Activated CD4-positive, alpha-beta T cell treated with anti-CD3 and anti-CD28 coated beads for 36 hours (primary cell): ENCODE results near the gene PTPRG. TPM values are rescaled to one million over a fixed set of nuclear protein-coding genes. Genes with fewer than 3 reads are reported as not detected.

Experiments
- ATAC-seq: fragments of 200-7000 bp; cut with Tn5 transposase; one replicate; pipeline ENCODE4 v1.10.0; 2021; ENCODE audit warnings: mild to moderate bottlenecking, moderate library complexity
- CTCF ChIA-PET: fragments of 350-600 bp; sonication (Branson Sonifier 250); formaldehyde crosslinking; loops from one replicate; lab custom pipeline; 2021; ENCODE audit warnings: antibody characterized with exemption; lab: Charles Lee
- POLR2A ChIA-PET: fragments of 350-600 bp; sonication (Branson Sonifier 250); formaldehyde crosslinking; loops from one replicate; lab custom pipeline; 2021; ENCODE audit warnings: antibody characterized with exemption, inconsistent platforms; lab: Charles Lee
- DNase-seq: peaks from one replicate; pipeline ENCODE4 v3.0.0-alpha.2; 2020
- H3K27ac Mint-ChIP-seq: one replicate; pipeline ENCODE4 v1.8.0; 2021; ENCODE audit warnings: mixed read lengths
- H3K27me3 Mint-ChIP-seq: one replicate; pipeline ENCODE4 v1.8.0; 2021; ENCODE audit warnings: mixed read lengths
- H3K36me3 Mint-ChIP-seq: one replicate; pipeline ENCODE4 v1.8.0; 2021; ENCODE audit warnings: low read depth, mixed read lengths
- H3K4me1 Mint-ChIP-seq: one replicate; pipeline ENCODE4 v1.8.0; 2021; ENCODE audit warnings: mixed read lengths
- H3K4me3 Mint-ChIP-seq: one replicate; pipeline ENCODE4 v1.8.0; 2021; ENCODE audit warnings: mild to moderate bottlenecking, moderate library complexity, mixed read lengths
- H3K9me3 Mint-ChIP-seq: one replicate; pipeline ENCODE4 v1.8.0; 2021; ENCODE audit warnings: low read depth, mixed read lengths
- intact Hi-C, 2 experiments: fragments of 100-400 bp; cut with DNase I in 1 of 2; cut with micrococcal nuclease in 1 of 2; formaldehyde crosslinking; loops; one replicate each; pipeline versions ENCODE4 v1.14.2 to v1.15.1; 2022 to 2024; cut with DNase I, micrococcal nuclease
- total RNA-seq, 2 experiments: library from RNA; stranded (reverse); gene quantifications; one replicate each; pipeline ENCODE4 v1.2.3, GENCODE V29; 2021

PTPRG gene
- total RNA-seq, 2 experiments from 2014 or later = 0.32 to 0.33 TPM

GRCh38 chr3:62249855-62250543, 688.6 kb downstream of the PTPRG start:
- H3K27me3 Mint-ChIP-seq = peaks cover 12% of the 10 kb centered on the region
- no peak for ATAC-seq

GRCh38 chr3:62252438-62253157, 691.2 kb downstream of the PTPRG start:
- ATAC-seq = no peak
- H3K4me3 Mint-ChIP-seq = no peak overlapping the region
- no peak for DNase-seq
- no peaks in the 10 kb centered on the region for H3K4me1 Mint-ChIP-seq
- CTCF ChIA-PET = no interaction called here
- no peak overlapping the region for H3K27ac Mint-ChIP-seq
- POLR2A ChIA-PET = no interaction called here
- H3K36me3 Mint-ChIP-seq = no peaks in the 10 kb centered on the region
- H3K9me3 Mint-ChIP-seq = no peaks in the 10 kb centered on the region
- H3K27me3 Mint-ChIP-seq = peaks cover 6% of the 10 kb centered on the region
- intact Hi-C loops = no loop called here

More at GRCh38 chr3:62249855-62250543, 688.6 kb downstream of the PTPRG start:
- Mint-ChIP-seq H3K4me1 (no peaks in the 10 kb centered on the region), H3K9me3 (no peaks in the 10 kb centered on the region), H3K4me3 (no peak overlapping the region), H3K27ac (no peak overlapping the region), H3K36me3 (no peaks in the 10 kb centered on the region)
- ChIA-PET CTCF (no interaction called here), POLR2A (no interaction called here)
- intact Hi-C loops = no loop called here
- no peak for DNase-seq

- POLR2A ChIA-PET = no interaction called here
- CTCF ChIA-PET = no interaction called here
- Mint-ChIP-seq H3K4me1 (no peaks in the 10 kb centered on the region), H3K36me3 (no peaks in the 10 kb centered on the region), H3K27ac (no peak overlapping the region), H3K27me3 (peaks cover 3% of the 10 kb centered on the region), H3K4me3 (no peak overlapping the region), H3K9me3 (no peaks in the 10 kb centered on the region)
- intact Hi-C loops = no loop called here
- DNase-seq = no peak
- no peak for ATAC-seq
Observed at GRCh38 chr3:62253971-62254370, 692.6 kb downstream of the PTPRG start.

GRCh38 chr3:62255758-62256157, 694.4 kb downstream of the PTPRG start:
- Mint-ChIP-seq H3K4me1 (no peaks in the 10 kb centered on the region), H3K4me3 (no peak overlapping the region), H3K27ac (no peak overlapping the region), H3K9me3 (no peaks in the 10 kb centered on the region), H3K36me3 (no peaks in the 10 kb centered on the region), H3K27me3 (peaks cover 3% of the 10 kb centered on the region)
- ChIA-PET CTCF (no interaction called here), POLR2A (no interaction called here)
- ATAC-seq (no peak), DNase-seq (no peak)
- intact Hi-C loops = no loop called here

GRCh38 chr3:62259924-62260323, 698.6 kb downstream of the PTPRG start:
- intact Hi-C loops = no loop called here
- POLR2A ChIA-PET = no interaction called here

GRCh38 chr3:62260655-62261054, 699.3 kb downstream of the PTPRG start:
- Mint-ChIP-seq H3K36me3 (no peaks in the 10 kb centered on the region), H3K27ac (no peak overlapping the region), H3K4me1 (no peaks in the 10 kb centered on the region), H3K27me3 (peaks cover 3% of the 10 kb centered on the region), H3K4me3 (no peak overlapping the region), H3K9me3 (no peaks in the 10 kb centered on the region)
- intact Hi-C loops = no loop called here
- CTCF ChIA-PET = no interaction called here
- POLR2A ChIA-PET = no interaction called here
- ATAC-seq (no peak), DNase-seq (no peak)

More at GRCh38 chr3:62259924-62260323, 698.6 kb downstream of the PTPRG start:
- no peaks in the 10 kb centered on the region for H3K9me3 Mint-ChIP-seq
- no peak for DNase-seq
- no peak for ATAC-seq
- H3K4me1 Mint-ChIP-seq = no peaks in the 10 kb centered on the region
- no peaks in the 10 kb centered on the region for H3K36me3 Mint-ChIP-seq
- H3K27me3 Mint-ChIP-seq = peaks cover 3% of the 10 kb centered on the region
- no peak overlapping the region for H3K27ac Mint-ChIP-seq
- CTCF ChIA-PET = no interaction called here
- no peak overlapping the region for H3K4me3 Mint-ChIP-seq

- CTCF ChIA-PET = no interaction called here
- Mint-ChIP-seq H3K27me3 (peaks cover 3% of the 10 kb centered on the region), H3K4me1 (no peaks in the 10 kb centered on the region), H3K9me3 (no peaks in the 10 kb centered on the region), H3K36me3 (no peaks in the 10 kb centered on the region), H3K4me3 (no peak overlapping the region), H3K27ac (no peak overlapping the region)
- no peak for DNase-seq
- POLR2A ChIA-PET = no interaction called here
- no peak for ATAC-seq
- intact Hi-C loops = no loop called here
Observed at GRCh38 chr3:62261121-62261520, 699.8 kb downstream of the PTPRG start.

GRCh38 chr3:62261736-62262135, 700.4 kb downstream of the PTPRG start:
- no peaks in the 10 kb centered on the region for H3K9me3 Mint-ChIP-seq
- no peaks in the 10 kb centered on the region for H3K4me1 Mint-ChIP-seq
- H3K36me3 Mint-ChIP-seq = no peaks in the 10 kb centered on the region
- no peak for ATAC-seq
- CTCF ChIA-PET = no interaction called here
- POLR2A ChIA-PET = no interaction called here
- DNase-seq = no peak
- H3K4me3 Mint-ChIP-seq = no peak overlapping the region
- intact Hi-C loops = no loop called here
- H3K27ac Mint-ChIP-seq = no peak overlapping the region
- peaks cover 3% of the 10 kb centered on the region for H3K27me3 Mint-ChIP-seq

GRCh38 chr3:62265528-62265927, 704.2 kb downstream of the PTPRG start:
- DNase-seq (no peak), ATAC-seq (no peak)
- Mint-ChIP-seq H3K4me1 (no peaks in the 10 kb centered on the region), H3K36me3 (no peaks in the 10 kb centered on the region), H3K27ac (no peak overlapping the region), H3K4me3 (no peak overlapping the region), H3K9me3 (no peaks in the 10 kb centered on the region), H3K27me3 (peaks cover 2% of the 10 kb centered on the region)
- intact Hi-C loops = no loop called here
- ChIA-PET CTCF (no interaction called here), POLR2A (no interaction called here)

GRCh38 chr3:62266668-62267283, 705.4 kb downstream of the PTPRG start:
- no peak overlapping the region for H3K27ac Mint-ChIP-seq
- CTCF ChIA-PET = no interaction called here
- no peaks in the 10 kb centered on the region for H3K4me1 Mint-ChIP-seq
- DNase-seq (no peak), ATAC-seq (no peak)
- H3K36me3 Mint-ChIP-seq = no peaks in the 10 kb centered on the region
- intact Hi-C loops = no loop called here
- H3K9me3 Mint-ChIP-seq = no peaks in the 10 kb centered on the region
- peaks cover 2% of the 10 kb centered on the region for H3K27me3 Mint-ChIP-seq
- H3K4me3 Mint-ChIP-seq = no peak overlapping the region
- POLR2A ChIA-PET = no interaction called here

- ChIA-PET CTCF (no interaction called here), POLR2A (no interaction called here)
- Mint-ChIP-seq H3K4me3 (no peak overlapping the region), H3K4me1 (no peaks in the 10 kb centered on the region), H3K27me3 (peaks cover 2% of the 10 kb centered on the region), H3K27ac (no peak overlapping the region), H3K36me3 (no peaks in the 10 kb centered on the region), H3K9me3 (no peaks in the 10 kb centered on the region)
- intact Hi-C loops = no loop called here
- ATAC-seq (no peak), DNase-seq (no peak)
Observed at GRCh38 chr3:62276658-62277180, 715.3 kb downstream of the PTPRG start.

- CTCF ChIA-PET = no interaction called here
- Mint-ChIP-seq H3K36me3 (no peaks in the 10 kb centered on the region), H3K27me3 (peaks cover 2% of the 10 kb centered on the region), H3K4me1 (no peaks in the 10 kb centered on the region), H3K9me3 (no peaks in the 10 kb centered on the region), H3K27ac (no peak overlapping the region), H3K4me3 (no peak overlapping the region)
- intact Hi-C loops = no loop called here
- POLR2A ChIA-PET = no interaction called here
- DNase-seq (no peak), ATAC-seq (no peak)
Observed at GRCh38 chr3:62277450-62277849, 716.1 kb downstream of the PTPRG start.
